ENCODE data around the gene KAZN.

The KAZN gene

DNA sequence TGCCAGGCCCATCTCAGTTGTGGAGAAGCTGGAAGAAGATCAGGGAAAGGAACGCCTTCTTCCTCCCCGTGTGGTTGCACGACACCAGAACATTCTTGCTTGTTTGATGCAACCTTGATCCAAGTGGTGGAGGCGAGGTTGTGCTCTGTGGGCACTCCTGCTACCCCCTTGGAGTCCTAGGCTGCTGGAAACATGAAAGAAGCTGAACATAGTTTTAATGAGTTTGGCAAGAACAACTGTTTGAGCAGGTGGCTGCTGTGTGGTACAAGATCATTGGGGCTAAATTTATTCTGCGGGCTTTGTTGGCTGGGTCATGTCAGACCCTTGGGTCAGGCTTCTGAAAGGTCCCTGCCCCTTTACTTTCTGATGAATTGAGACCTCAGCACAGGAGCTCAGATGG, 5.9 kb downstream of the KAZN start:
- Histone ChIP-seq H3K36me3 (ENCODE audit: control insufficient read depth, insufficient read depth, low read length) (no peaks in the 10 kb centered on the region), H3K27me3 (ENCODE audit: control insufficient read depth, insufficient read depth, low read length) (peaks cover 13% of the 10 kb centered on the region), H3K4me3 (ENCODE audit: low read depth, low read length) (no peak overlapping the region), H3K9me3 (ENCODE audit: control insufficient read depth, insufficient read depth, low read length) (no peaks in the 10 kb centered on the region), H3K9ac (ENCODE audit: low read depth, low read length) (no peak overlapping the region), H3K4me1 (ENCODE audit: control insufficient read depth, insufficient read depth, low read length) (peaks cover 31% of the 10 kb centered on the region)

DNA sequence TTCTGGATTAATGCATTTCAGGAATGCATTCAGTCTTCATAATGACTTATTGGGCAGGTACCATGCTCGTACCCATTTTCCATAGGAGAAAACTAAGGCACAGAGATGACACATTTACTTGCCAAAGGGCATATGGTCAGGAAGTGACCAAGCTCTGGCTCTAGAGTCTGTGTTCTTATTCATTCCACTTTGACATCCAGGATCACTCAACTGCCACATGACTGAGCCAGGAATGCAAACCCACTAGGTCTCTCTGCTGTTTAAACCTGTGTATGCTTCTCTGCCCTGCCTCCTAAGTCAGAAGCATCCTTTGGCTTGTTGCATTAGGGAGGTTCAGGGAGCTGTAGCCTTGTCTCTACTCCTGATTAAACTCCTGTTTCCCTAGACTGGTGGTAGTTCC, 7.5 kb downstream of the KAZN start:
- Histone ChIP-seq H3K27me3 (ENCODE audit: control insufficient read depth, insufficient read depth, low read length) (no peaks in the 10 kb centered on the region), H3K36me3 (ENCODE audit: control insufficient read depth, insufficient read depth, low read length) (no peaks in the 10 kb centered on the region), H3K9me3 (ENCODE audit: control insufficient read depth, insufficient read depth, low read length) (no peaks in the 10 kb centered on the region), H3K4me3 (ENCODE audit: low read depth, low read length) (no peak overlapping the region), H3K9ac (ENCODE audit: low read depth, low read length) (no peak overlapping the region), H3K4me1 (ENCODE audit: control insufficient read depth, insufficient read depth, low read length) (peaks cover 21% of the 10 kb centered on the region)

DNA sequence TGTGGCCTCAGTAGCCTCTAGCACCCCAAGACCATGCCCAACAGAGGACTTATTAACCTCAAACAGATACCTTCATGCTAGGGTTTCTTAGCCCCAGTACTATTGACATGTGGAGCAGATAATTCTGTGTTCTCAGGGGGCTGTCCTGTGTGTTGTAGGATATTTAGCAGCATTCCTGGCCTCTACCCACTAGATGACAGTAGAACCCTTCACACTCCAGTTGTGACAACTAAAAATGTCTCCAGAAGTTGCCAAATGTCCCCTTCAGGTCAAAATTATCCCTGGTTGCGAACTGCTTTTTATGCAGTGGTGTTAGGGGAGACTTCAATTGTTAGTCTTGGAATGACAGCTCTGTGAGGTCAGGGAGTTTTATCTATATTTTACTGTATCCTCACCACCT, 8.1 kb downstream of the KAZN start:
- Histone ChIP-seq H3K4me1 (ENCODE audit: control insufficient read depth, insufficient read depth, low read length) (peaks cover 14% of the 10 kb centered on the region), H3K27me3 (ENCODE audit: control insufficient read depth, insufficient read depth, low read length) (no peaks in the 10 kb centered on the region)

DNA sequence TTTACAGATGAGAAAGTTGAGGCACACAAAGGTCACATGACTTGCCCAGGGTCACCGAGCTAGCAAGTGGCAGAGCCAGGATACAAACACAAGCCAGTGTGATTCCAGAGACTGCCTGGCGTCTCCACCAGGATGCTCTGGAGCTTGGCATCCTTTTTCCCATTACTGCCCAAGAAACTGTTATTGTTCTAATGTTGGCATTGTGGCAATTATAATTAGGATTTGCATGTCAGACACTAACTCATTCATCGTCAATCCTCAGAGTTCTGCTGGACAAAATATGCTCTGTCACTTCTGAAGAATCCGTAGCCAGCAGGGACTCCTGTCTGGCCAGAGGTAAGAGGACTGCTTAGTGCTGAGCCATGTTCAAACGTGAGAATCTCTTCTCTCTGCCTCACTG, 8.8 kb downstream of the KAZN start:
- peaks cover 10% of the 10 kb centered on the region for H3K4me1 ChIP-seq (ENCODE audit: control insufficient read depth, insufficient read depth, low read length)
- no peak overlapping the region for H3K9ac ChIP-seq (ENCODE audit: low read depth, low read length)
- no peaks in the 10 kb centered on the region for H3K9me3 ChIP-seq (ENCODE audit: control insufficient read depth, insufficient read depth, low read length)
- no peaks in the 10 kb centered on the region for H3K36me3 ChIP-seq (ENCODE audit: control insufficient read depth, insufficient read depth, low read length)
- no peak overlapping the region for H3K4me3 ChIP-seq (ENCODE audit: low read depth, low read length)
- no peaks in the 10 kb centered on the region for H3K27me3 ChIP-seq (ENCODE audit: control insufficient read depth, insufficient read depth, low read length)

More for the DNA sequence above, 8.1 kb downstream of the KAZN start:
- no peaks in the 10 kb centered on the region for H3K9me3 ChIP-seq (ENCODE audit: control insufficient read depth, insufficient read depth, low read length)
- no peaks in the 10 kb centered on the region for H3K36me3 ChIP-seq (ENCODE audit: control insufficient read depth, insufficient read depth, low read length)
- H3K4me3 ChIP-seq (ENCODE audit: low read depth, low read length): no peak overlapping the region
- no peak overlapping the region for H3K9ac ChIP-seq (ENCODE audit: low read depth, low read length)

DNA sequence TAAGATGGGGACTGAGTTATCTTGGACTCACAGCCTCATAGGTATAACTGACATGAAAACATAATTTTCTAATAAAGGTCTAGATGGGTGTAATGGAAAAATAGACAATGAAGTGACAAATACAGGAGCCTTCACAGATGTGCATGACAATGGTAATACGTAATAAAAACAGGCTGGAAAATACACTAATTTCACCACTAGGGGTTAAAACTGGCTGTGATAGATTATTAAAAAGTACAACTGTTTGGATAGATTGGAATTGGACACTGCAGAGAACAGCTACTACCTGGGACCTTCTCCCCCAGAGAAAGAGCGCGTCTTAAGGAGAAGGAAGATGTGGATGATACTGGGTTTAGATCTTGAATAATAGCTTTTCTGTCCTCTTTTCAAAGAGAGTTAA, 9.8 kb downstream of the KAZN start:
- H3K4me1 ChIP-seq (ENCODE audit: control insufficient read depth, insufficient read depth, low read length): peaks cover 2% of the 10 kb centered on the region
- H3K27me3 ChIP-seq (ENCODE audit: control insufficient read depth, insufficient read depth, low read length): no peaks in the 10 kb centered on the region

DNA sequence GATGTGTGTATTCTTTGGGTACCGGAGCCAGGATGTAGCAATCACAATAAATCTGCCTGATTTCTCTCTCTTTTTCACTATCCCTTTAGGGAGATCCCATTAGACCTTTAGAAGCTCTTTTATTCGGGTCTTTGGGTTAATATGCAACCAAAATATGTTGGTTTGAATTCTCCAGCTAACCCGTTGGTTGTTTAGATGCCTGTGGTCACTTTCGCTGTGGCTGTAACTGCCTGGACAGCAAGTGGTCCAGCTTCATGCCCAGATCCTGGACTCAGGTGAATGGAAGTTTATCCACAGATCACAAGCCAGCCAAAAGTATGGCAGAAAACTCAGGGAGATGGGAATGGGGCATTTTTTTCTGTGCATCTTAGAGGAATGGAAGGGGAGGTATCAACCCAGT, 12.3 kb downstream of the KAZN start:
- Histone ChIP-seq H3K9ac (ENCODE audit: low read depth, low read length) (no peak overlapping the region), H3K4me1 (ENCODE audit: control insufficient read depth, insufficient read depth, low read length) (no peaks in the 10 kb centered on the region), H3K27me3 (ENCODE audit: control insufficient read depth, insufficient read depth, low read length) (no peaks in the 10 kb centered on the region), H3K9me3 (ENCODE audit: control insufficient read depth, insufficient read depth, low read length) (no peaks in the 10 kb centered on the region), H3K36me3 (ENCODE audit: control insufficient read depth, insufficient read depth, low read length) (no peaks in the 10 kb centered on the region), H3K4me3 (ENCODE audit: low read depth, low read length) (no peak overlapping the region)

More for the DNA sequence above, 9.8 kb downstream of the KAZN start:
- H3K36me3 ChIP-seq (ENCODE audit: control insufficient read depth, insufficient read depth, low read length): no peaks in the 10 kb centered on the region
- H3K9me3 ChIP-seq (ENCODE audit: control insufficient read depth, insufficient read depth, low read length): no peaks in the 10 kb centered on the region
- H3K9ac ChIP-seq (ENCODE audit: low read depth, low read length): no peak overlapping the region
- no peak overlapping the region for H3K4me3 ChIP-seq (ENCODE audit: low read depth, low read length)

DNA sequence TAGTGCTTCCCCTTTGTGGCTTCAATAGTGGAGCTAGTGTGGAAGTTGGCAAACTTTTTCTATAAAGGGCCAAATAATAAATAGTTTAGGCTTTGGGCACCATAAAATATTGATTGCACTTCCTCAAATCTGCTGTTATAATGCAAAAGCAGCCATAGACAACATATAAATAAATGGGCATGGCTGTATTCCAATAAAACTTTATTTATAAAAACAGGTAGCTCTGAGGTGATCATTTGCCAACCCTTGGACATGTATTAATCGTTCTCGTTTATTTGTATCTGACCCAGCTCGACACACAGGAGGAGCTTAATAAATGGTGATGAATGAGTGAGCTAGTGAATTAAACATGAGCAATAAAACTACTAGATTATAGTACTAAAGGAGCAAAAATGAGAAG, 13.3 kb downstream of the KAZN start:
- H3K9me3 ChIP-seq (ENCODE audit: control insufficient read depth, insufficient read depth, low read length): no peaks in the 10 kb centered on the region
- no peak overlapping the region for H3K4me3 ChIP-seq (ENCODE audit: low read depth, low read length)
- peaks cover 2% of the 10 kb centered on the region for H3K4me1 ChIP-seq (ENCODE audit: control insufficient read depth, insufficient read depth, low read length)
- no peak overlapping the region for H3K9ac ChIP-seq (ENCODE audit: low read depth, low read length)
- H3K27me3 ChIP-seq (ENCODE audit: control insufficient read depth, insufficient read depth, low read length): no peaks in the 10 kb centered on the region
- H3K36me3 ChIP-seq (ENCODE audit: control insufficient read depth, insufficient read depth, low read length): no peaks in the 10 kb centered on the region

DNA sequence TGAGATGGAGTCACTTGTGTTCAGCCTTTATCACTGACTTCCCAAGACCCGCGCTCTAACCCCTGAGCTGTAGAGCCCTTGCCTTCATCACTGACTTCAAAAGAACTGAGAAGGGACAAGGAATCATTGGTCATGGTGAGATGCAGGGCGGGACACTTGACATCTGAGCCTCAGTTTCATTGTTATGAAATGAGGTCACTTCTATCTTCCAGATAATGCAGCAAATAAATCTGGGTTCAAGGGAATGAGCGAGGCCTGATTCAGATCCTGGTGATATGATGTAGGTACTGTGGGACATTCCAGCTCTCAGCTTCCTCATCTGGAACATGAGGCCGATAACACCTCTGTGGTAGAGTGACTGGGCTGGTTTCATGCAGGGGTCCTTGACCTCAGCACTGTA, 13.8 kb downstream of the KAZN start:
- Histone ChIP-seq H3K27me3 (ENCODE audit: control insufficient read depth, insufficient read depth, low read length) (no peaks in the 10 kb centered on the region), H3K9me3 (ENCODE audit: control insufficient read depth, insufficient read depth, low read length) (no peaks in the 10 kb centered on the region), H3K4me1 (ENCODE audit: control insufficient read depth, insufficient read depth, low read length) (peaks cover 2% of the 10 kb centered on the region), H3K4me3 (ENCODE audit: low read depth, low read length) (no peak overlapping the region), H3K36me3 (ENCODE audit: control insufficient read depth, insufficient read depth, low read length) (no peaks in the 10 kb centered on the region), H3K9ac (ENCODE audit: low read depth, low read length) (no peak overlapping the region)

DNA sequence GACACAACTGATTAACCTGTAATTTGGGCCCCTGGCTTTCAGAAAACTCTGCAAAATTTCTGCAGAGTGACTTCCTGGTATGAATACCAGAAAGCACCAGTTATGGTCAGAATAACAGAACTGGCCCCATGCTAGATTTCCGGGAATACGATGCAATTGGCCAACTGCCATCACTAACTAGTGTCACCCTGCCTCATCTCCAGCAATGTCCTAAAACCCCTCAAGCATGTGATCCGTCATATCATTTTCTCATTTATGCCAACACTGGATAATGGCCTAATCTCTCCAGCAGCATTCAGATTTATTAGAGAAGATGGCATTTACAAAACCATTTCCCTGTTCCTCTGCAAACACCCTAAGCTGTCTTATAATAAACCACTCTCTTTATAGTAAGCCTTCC, 15.4 kb downstream of the KAZN start:
- no peaks in the 10 kb centered on the region for H3K9me3 ChIP-seq (ENCODE audit: control insufficient read depth, insufficient read depth, low read length)
- no peaks in the 10 kb centered on the region for H3K27me3 ChIP-seq (ENCODE audit: control insufficient read depth, insufficient read depth, low read length)
- H3K4me3 ChIP-seq (ENCODE audit: low read depth, low read length): no peak overlapping the region
- H3K9ac ChIP-seq (ENCODE audit: low read depth, low read length): no peak overlapping the region
- no peaks in the 10 kb centered on the region for H3K36me3 ChIP-seq (ENCODE audit: control insufficient read depth, insufficient read depth, low read length)
- H3K4me1 ChIP-seq (ENCODE audit: control insufficient read depth, insufficient read depth, low read length): peaks cover 2% of the 10 kb centered on the region

DNA sequence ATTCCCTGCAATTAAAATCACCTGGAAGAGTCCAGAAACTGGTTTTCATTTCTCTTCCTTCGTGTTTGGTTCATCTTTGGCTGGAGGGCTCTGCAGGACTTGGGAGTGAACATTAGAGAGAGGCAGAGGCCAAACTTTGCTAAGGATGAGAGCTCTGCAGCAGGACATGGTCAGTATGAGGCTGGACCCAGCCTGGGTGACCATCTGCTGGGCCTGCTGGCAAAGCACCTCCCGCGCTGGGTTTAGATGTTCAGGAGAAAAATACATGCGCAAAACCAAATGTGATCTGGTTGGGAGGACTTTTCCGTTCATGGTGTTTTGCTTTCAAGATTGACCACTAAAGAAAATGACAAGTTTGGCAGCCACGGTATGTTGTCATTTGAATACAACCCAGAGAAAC, 15.9 kb downstream of the KAZN start:
- no peaks in the 10 kb centered on the region for H3K9me3 ChIP-seq (ENCODE audit: control insufficient read depth, insufficient read depth, low read length)
- H3K4me1 ChIP-seq (ENCODE audit: control insufficient read depth, insufficient read depth, low read length): peaks cover 2% of the 10 kb centered on the region
- no peaks in the 10 kb centered on the region for H3K27me3 ChIP-seq (ENCODE audit: control insufficient read depth, insufficient read depth, low read length)
- H3K9ac ChIP-seq (ENCODE audit: low read depth, low read length): no peak overlapping the region
- no peaks in the 10 kb centered on the region for H3K36me3 ChIP-seq (ENCODE audit: control insufficient read depth, insufficient read depth, low read length)
- H3K4me3 ChIP-seq (ENCODE audit: low read depth, low read length): no peak overlapping the region

DNA sequence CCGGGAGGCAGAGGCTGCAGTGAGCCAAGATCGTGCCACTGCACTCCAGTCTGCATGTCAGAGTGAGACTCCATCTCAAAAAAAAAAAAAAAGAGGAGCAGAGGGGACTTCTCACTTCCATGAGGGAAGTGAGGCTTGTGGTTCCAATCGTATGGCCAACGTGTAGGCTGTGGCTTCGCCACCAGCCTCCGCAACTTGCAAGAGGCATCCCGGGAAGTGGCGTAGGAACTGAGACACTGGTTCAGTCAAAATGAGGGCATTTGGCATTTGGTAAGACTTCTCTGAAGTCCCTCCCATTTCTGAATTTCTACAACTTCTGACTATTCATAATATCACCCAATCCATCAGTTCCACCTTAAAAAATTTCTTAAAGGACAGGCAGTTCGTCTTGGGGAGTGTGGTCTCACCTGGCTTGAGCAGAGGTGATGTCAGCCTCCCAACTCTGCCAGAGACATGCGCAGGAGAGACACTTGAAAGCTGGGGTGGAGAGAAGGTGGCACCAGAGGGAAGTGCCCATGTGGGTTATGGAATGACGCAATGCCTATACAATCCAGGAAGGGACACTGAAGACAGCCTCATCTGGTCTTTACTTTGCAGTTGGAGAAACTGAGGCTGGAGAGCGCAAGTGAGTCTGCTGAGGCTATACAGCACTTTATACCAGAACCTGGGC, 17.2 kb downstream of the KAZN start:
- H3K4me1 ChIP-seq (ENCODE audit: control insufficient read depth, insufficient read depth, low read length): peaks cover 2% of the 10 kb centered on the region
- H3K9ac ChIP-seq (ENCODE audit: low read depth, low read length): no peak overlapping the region
- H3K36me3 ChIP-seq (ENCODE audit: control insufficient read depth, insufficient read depth, low read length): no peaks in the 10 kb centered on the region
- no peak overlapping the region for H3K4me3 ChIP-seq (ENCODE audit: low read depth, low read length)
- no peaks in the 10 kb centered on the region for H3K9me3 ChIP-seq (ENCODE audit: control insufficient read depth, insufficient read depth, low read length)
- H3K27me3 ChIP-seq (ENCODE audit: control insufficient read depth, insufficient read depth, low read length): no peaks in the 10 kb centered on the region

DNA sequence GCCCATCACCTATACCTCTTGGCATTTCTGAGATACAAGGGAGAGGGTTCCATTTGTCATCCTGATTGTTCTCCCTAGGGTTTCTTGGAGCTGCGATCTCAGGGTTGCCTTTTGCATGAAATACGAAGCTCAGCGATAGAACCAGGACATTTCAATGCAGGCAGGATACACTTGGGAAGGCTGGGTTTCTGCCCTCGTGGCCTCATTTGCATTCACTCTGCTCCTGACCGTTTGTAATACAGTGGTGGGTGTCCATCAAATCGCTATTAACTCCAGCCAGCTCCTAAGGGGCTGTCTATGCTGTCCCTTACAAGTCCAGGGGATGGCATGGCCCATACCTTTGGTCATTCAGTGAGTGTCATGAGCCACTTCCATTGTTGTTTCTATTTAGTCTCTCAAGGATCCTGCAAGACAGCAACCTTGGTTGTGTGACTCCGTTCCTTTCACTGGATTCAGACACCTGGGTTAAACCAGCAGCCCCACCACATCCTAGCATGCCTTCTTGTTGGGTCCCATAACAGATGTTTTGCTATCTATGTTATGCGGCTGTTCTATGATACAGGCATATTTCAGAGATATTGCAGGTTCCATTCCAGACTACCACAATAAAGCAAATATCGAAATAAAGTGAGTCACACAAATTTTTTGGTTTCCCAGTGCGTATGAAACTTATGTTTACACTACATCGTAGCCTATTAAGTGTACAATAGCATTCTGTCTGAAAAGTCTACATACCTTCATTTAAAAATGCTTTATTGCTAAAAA, 18.3 kb downstream of the KAZN start:
- Histone ChIP-seq H3K4me3 (ENCODE audit: low read depth, low read length) (no peak overlapping the region), H3K9ac (ENCODE audit: low read depth, low read length) (no peak overlapping the region), H3K4me1 (ENCODE audit: control insufficient read depth, insufficient read depth, low read length) (peaks cover 2% of the 10 kb centered on the region), H3K9me3 (ENCODE audit: control insufficient read depth, insufficient read depth, low read length) (no peaks in the 10 kb centered on the region), H3K36me3 (ENCODE audit: control insufficient read depth, insufficient read depth, low read length) (no peaks in the 10 kb centered on the region), H3K27me3 (ENCODE audit: control insufficient read depth, insufficient read depth, low read length) (no peaks in the 10 kb centered on the region)
